Lung (tissue), 12 donors: ENCODE results near the gene ATF6. TPM values are rescaled to one million over a fixed set of nuclear protein-coding genes. Genes with fewer than 3 reads are reported as not detected.

Experiments used
- ATAC-seq: fragments of 200-7000 bp; cut with Tn5 transposase; one replicate; pipeline ENCODE4 v1.9.1; 2020; ENCODE audit warnings: moderate number of reproducible peaks; ENCODE audit not compliant: insufficient read depth, low FRiP score
- DNase-seq, 3 donors: peaks; one replicate each; pipeline ENCODE4 v3.0.0-alpha.2; 2013 to 2017
- H3K27ac ChIP-seq, 2 donors: one replicate each; pipeline ENCODE4 v1.5.1; 2013; ENCODE audit warnings: mild to moderate bottlenecking in 2 of 2, moderate library complexity in 2 of 2, control low read depth in 1 of 2, inconsistent platforms in 1 of 2, low read depth in 1 of 2, low read length in 1 of 2
- H3K27me3 ChIP-seq, 3 donors: one replicate each; pipeline ENCODE4 v1.5.1; 2013; ENCODE audit warnings: low read length in 2 of 3; ENCODE audit not compliant: control insufficient read depth in 3 of 3, insufficient read depth in 3 of 3
- H3K36me3 ChIP-seq, 4 donors: one replicate each; pipeline ENCODE4 v1.5.1; 2013; ENCODE audit warnings: low read length in 4 of 4, mild to moderate bottlenecking in 1 of 4, moderate library complexity in 1 of 4; ENCODE audit not compliant: control insufficient read depth in 4 of 4, insufficient read depth in 4 of 4
- H3K4me1 ChIP-seq, 5 donors: one replicate each; pipeline ENCODE4 v1.5.1; 2013; ENCODE audit warnings: low read length in 5 of 5, mild to moderate bottlenecking in 2 of 5, moderate library complexity in 1 of 5; ENCODE audit not compliant: control insufficient read depth in 5 of 5, insufficient read depth in 5 of 5
- H3K4me3 ChIP-seq: one replicate; pipeline ENCODE4 v1.5.1; 2013; ENCODE audit warnings: mild to moderate bottlenecking, control low read depth, moderate library complexity
- H3K9ac ChIP-seq, 2 donors: one replicate each; pipeline ENCODE4 v1.5.1; 2013; ENCODE audit warnings: low read length in 2 of 2, control low read depth in 1 of 2; ENCODE audit not compliant: insufficient read depth in 1 of 2
- H3K9me3 ChIP-seq, 4 donors: one replicate each; pipeline ENCODE4 v1.5.1; 2013; ENCODE audit warnings: low read length in 3 of 4, mild to moderate bottlenecking in 1 of 4, moderate library complexity in 1 of 4; ENCODE audit not compliant: control insufficient read depth in 4 of 4, insufficient read depth in 3 of 4
- WGBS, 2 donors: extraction: QIAGEN DNeasy Blood & Tissue Kit; methylation state at CpG; one replicate each; pipeline ENCODE4 v1.1.7; 2013; 5-methylcytosine and 5-hydroxymethylcytosine counted together
- polyA plus RNA-seq, 2 donors: library from polyadenylated mRNA; stranded (reverse); fragments of 200-250 nt; gene quantifications; one replicate each; pipeline ENCODE4 v1.2.1, GENCODE V29; 2013
- total RNA-seq, 2 donors: library from RNA; depleted of rRNA in 1 of 2; stranded (reverse); fragments of >200 nt in 1 of 2; gene quantifications; one replicate each; pipeline ENCODE4 v1.2.1, GENCODE V29; 2014 to 2021
- TF ChIP-seq, protein P1 (sequence below): IDR thresholded peaks from 2 replicates; pipeline ENCODE4 v1.5.1; 2012; ENCODE audit warnings: mild to moderate bottlenecking; ENCODE audit errors: control extremely low read depth, extremely low read depth
- donor health status: control.
- donor health status: control.
- donor health status: Bipolar disorder and iron deficiency.
- donor health status: healthy.
- donor health status: DM: yes; HTN: yes; CAD: no.

The ATF6 gene
- total and polyA plus RNA-seq, 4 donors, result 4.3 to 44.8 (median 22.6) TPM

DNA sequence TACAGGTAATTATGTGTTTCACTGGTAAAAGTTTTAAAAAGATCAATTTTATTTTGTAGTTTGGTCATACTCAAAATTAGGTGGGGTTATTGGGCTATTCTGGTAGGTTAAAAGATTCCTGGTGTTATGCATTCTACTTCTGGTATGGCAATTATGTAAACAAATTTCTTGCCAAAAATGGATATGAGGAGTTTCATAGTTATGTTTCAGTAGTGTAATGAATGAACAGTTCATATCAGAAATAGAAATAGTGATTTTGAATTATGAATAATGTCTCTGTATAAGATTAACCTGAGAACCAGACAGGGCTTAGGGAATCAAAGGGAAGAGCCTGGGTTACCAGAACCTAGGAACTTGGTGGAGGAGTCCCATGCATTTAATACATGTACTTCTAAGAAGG is 15.9 kb downstream of the ATF6 start:
- Histone ChIP-seq H3K36me3 (peaks cover 0 to 14% (median 12%) of the 10 kb centered on the region in 4 donors), H3K27me3 (no peaks in the 10 kb centered on the region), H3K9ac (no peak overlapping the region), H3K4me3 (no peak overlapping the region), H3K4me1 (peaks cover 0 to under 1% (median 0%) of the 10 kb centered on the region in 5 donors), H3K27ac (no peak overlapping the region), H3K9me3 (no peaks in the 10 kb centered on the region)
- TF ChIP-seq, protein P1, sequence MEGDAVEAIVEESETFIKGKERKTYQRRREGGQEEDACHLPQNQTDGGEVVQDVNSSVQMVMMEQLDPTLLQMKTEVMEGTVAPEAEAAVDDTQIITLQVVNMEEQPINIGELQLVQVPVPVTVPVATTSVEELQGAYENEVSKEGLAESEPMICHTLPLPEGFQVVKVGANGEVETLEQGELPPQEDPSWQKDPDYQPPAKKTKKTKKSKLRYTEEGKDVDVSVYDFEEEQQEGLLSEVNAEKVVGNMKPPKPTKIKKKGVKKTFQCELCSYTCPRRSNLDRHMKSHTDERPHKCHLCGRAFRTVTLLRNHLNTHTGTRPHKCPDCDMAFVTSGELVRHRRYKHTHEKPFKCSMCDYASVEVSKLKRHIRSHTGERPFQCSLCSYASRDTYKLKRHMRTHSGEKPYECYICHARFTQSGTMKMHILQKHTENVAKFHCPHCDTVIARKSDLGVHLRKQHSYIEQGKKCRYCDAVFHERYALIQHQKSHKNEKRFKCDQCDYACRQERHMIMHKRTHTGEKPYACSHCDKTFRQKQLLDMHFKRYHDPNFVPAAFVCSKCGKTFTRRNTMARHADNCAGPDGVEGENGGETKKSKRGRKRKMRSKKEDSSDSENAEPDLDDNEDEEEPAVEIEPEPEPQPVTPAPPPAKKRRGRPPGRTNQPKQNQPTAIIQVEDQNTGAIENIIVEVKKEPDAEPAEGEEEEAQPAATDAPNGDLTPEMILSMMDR, result no peak
- ATAC-seq, result no peak
- no peak for DNase-seq

DNA sequence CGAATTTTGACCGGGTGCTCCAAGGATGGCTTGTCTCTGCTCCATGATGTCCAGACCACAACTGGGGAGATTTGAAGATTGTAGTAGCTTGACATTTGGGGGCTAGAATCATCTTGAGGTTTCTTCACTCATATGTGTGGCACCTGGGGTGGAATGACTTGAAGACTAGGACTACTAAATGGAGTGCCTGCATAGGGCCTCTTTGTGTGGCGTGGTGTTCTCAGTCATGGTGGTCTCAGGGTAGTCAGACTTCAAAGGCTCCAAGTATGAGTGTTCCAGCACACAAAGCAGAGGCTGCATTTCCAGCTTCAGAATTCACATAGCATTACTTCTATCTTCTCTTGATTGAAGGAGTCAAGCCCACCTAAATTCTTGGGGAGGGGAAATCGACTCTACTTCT is 16.8 kb downstream of the ATF6 start:
- ATAC-seq (no peak), DNase-seq (no peak)
- Histone ChIP-seq H3K9ac (no peak overlapping the region), H3K9me3 (no peaks in the 10 kb centered on the region), H3K27me3 (no peaks in the 10 kb centered on the region), H3K4me1 (no peaks in the 10 kb centered on the region), H3K36me3 (peaks cover 0 to 16% (median 13%) of the 10 kb centered on the region in 4 donors), H3K27ac (no peak overlapping the region), H3K4me3 (no peak overlapping the region)
- TF ChIP-seq, protein P1, result no peak
- 95 to 97% methylated on average over 4 of the region's 4 CpGs for WGBS, 2 donors

DNA sequence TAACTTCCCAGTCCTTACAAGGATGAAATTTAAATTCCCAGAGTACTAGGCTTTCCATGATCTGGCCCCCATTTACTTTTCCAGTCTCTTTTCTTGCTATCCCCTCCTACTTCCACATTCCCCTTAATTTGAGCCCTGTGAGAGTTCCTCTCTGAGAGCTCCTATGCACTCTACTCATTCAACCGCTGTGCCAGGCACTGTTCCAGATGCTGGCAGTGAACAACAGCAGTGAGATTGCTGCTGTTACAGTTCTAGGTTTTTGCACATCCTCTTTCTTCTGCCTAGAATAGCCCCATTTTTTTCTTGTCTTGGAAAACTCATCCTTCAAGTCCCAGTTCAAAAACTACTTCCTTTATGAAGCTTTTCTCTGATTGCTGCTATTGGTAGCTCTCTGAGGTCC is 18.8 kb downstream of the ATF6 start:
- WGBS, 2 donors, result 85 to 100% methylated on average over 1 of the region's 1 CpG
- Histone ChIP-seq H3K27me3 (no peaks in the 10 kb centered on the region), H3K36me3 (peaks cover 0 to 16% (median 14%) of the 10 kb centered on the region in 4 donors), H3K4me3 (no peak overlapping the region), H3K9me3 (no peaks in the 10 kb centered on the region), H3K4me1 (no peaks in the 10 kb centered on the region), H3K27ac (no peak overlapping the region), H3K9ac (no peak overlapping the region)
- DNase-seq (no peak), ATAC-seq (no peak)
- TF ChIP-seq, protein P1, result no peak

DNA sequence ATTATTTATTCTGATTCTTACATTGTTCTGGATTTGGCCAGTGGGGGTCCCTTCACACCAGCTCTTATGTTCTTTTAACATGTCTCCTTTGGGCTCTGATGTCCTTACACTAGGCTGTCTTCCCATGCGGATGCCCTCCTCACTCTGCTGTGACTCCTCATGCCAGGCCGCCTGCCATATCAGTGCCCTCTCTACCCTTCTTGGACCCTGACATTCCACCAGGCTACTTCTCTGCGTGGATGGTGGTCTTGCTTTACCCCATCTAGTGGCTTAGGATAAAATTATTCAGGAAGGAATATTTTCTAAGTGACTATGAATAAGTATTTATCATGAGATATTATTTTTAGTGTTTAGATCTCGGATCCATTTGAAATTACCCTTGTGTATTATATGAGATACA is 21.2 kb downstream of the ATF6 start:
- H3K36me3 ChIP-seq, result peaks cover 6 to 26% (median 16%) of the 10 kb centered on the region in 4 donors
- no peaks in the 10 kb centered on the region for H3K27me3 ChIP-seq
- DNase-seq (no peak), ATAC-seq (no peak)
- no peaks in the 10 kb centered on the region for H3K4me1 ChIP-seq
- H3K4me3 ChIP-seq, result no peak overlapping the region
- H3K9ac ChIP-seq, result no peak overlapping the region
- TF ChIP-seq, protein P1, result no peak
- no peak overlapping the region for H3K27ac ChIP-seq
- 88% methylated on average over 4 of the region's 4 CpGs for WGBS, 2 donors
- H3K9me3 ChIP-seq, result no peaks in the 10 kb centered on the region
